Measurements from ENCODE around the gene TMEM250. TPM values are rescaled to one million over a fixed set of nuclear protein-coding genes. Genes with fewer than 3 reads are reported as not detected.

Gene TMEM250
- total RNA-seq, 2 donors from 2014 or later: 25.0 to 29.1 TPM

- peak; percentile 75 for DNase-seq (ENCODE audit: low spot score)
- intact Hi-C loops (cut with DNase I): no loop called here
Observed at GRCh38 chr9:136079211-136079915, 39.3 kb downstream of the TMEM250 start.

DNA sequence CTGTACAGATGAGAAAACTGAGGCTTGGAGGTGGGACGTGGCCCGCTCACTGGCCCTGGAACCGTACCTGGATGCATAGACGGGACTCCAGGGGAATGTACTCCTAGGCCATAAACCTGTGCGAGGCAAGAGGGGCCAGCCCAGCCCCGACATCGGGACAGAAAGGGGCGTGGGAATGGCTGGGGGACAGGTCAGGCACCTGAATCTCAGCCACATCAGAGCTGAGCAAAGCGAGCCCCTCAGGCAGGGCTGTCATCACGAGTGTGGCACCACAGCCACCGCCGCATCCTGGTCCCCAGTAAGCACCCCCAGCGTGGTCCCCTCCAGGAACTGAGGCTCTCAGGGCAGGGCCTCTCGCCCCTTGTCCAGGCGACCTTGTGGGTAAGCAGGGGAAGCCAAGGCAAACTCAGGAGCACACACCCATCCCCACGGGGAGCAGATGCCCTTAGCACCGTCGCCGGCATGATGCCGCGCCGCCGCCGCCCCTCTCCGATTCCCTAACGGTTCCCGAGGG is 40.1 kb downstream of the TMEM250 start:
- intact Hi-C loops (cut with DNase I): no loop called here
- DNase-seq (ENCODE audit: low spot score): peak; percentile 76

DNA sequence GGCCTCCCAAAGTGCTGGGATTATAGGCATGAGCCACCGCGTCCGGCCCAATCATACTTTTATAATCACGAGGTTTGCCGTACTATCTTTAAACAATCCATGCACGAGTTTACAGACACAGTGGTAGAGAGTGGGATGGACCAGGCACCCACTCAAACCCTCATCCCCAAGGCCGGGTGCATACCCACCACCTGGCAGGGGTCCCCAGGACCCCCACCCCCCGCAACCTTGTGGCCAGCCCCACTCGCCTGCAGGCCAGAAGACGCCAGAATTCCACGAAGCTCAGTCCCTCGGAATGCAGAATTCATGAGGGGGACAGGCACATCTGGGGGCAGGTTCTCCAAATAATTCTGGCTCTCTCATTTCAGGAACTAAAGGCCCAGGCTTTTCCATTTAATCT is 40.7 kb downstream of the TMEM250 start:
- DNase-seq (ENCODE audit: low spot score): peak; percentile 12
- intact Hi-C loops (cut with DNase I): no loop called here

- DNase-seq (ENCODE audit: low spot score): peak; percentile 47
- intact Hi-C loops (cut with DNase I): no loop called here
Observed at GRCh38 chr9:136077491-136077890, 41.2 kb downstream of the TMEM250 start.

DNA sequence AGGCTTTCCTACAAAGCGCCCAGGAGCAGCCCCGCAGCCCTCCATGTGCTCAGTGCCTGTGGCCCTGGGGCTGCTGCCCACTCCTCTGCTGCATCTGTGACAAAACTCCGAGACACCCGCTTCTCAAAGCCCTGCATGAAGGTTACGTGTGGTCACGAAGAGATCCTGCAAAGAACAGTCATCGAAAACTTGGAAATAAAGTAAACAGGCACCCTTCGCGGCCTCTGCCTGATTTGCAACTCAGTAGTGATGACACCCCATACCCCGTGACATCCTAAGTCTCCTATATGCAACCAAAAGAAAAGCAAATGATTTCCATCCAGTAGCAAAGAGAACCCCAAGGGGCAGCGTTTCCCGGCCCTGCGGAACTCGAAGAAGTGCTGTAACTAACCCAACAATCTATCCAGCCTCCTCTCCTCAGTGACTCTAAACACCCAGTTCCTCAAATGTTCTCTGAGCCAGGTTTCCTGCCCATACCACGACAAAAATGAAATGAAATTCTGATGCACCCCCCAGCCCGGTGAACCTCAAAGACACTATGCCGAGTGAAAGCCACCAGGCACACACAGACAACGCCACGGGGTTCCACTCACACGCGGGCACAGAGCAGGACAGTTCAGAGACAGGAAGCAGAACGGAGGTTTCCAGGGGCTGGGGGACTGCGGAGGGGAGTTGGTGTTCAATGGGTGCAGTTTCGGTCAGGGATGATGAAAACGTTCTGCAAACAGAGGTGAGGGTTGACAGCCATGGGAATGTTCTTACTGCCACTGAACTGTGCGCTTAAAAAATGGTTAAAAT is 42.6 kb downstream of the TMEM250 start:
- intact Hi-C loops (cut with DNase I): no loop called here
- DNase-seq (ENCODE audit: low spot score): peak; percentile 80

DNA sequence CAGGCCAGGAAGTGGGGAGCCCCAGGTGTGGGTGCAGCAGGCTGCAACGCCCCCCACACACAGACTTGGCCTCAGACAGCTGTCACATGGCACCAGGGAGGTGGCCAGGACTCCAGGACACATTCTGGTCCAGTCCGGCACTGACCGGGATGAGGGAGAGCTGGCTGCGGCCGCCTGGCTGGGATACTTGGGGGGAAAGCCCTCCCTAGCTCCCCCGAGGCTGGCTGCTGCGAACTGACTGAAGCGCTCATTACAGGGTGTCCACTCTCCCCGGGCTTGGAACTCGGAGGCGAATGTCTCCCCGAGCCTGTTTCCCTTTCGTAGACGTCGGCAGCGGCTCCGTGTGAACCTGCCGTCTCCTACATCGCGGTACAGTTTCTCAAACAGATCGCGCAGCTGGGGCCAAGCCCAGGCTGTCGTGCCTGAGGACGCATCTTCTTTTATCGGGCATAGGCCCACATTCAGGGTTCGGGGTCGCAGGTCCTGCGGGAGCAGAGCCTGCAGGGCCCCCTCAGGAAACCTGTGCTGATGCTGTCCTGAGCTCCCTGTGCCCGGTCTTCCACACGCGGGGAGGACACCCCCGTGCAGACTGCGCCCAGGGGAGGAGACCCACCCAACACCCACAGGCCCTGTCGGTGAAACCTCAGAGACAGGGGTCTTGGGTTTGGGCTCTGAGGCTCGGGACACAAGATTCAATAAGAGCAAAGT is 43.4 kb downstream of the TMEM250 start:
- intact Hi-C loops (cut with DNase I): no loop called here
- peak; percentile 80 for DNase-seq (ENCODE audit: low spot score)

GRCh38 chr9:136074706-136075105 is 44.0 kb downstream of the TMEM250 start:
- intact Hi-C loops (cut with DNase I): no loop called here
- peak; percentile 72 for DNase-seq (ENCODE audit: low spot score)

Other genes with a start within 250 kb of the TMEM250 start
- gene CAMSAP1, start 211.3 kb downstream of the TMEM250 start, total RNA-seq: 10 to 100 TPM; 20.8 to 24.1 TPM
- 10 to 100 TPM; 32.7 to 34.1 TPM for gene UBAC1, start 157.5 kb downstream of the TMEM250 start, total RNA-seq
- 10 to 100 TPM; 73.5 to 77.7 TPM for gene NACC2, start 23.6 kb downstream of the TMEM250 start, total RNA-seq
- not detected for gene LHX3, start 86.3 kb upstream of the TMEM250 start, total RNA-seq
- gene QSOX2, start 126.9 kb upstream of the TMEM250 start, total RNA-seq: 1 to 10 TPM; 5.8 to 6.6 TPM
- gene CCDC187, start 185.2 kb upstream of the TMEM250 start, total RNA-seq: not detected
- 10 to 100 TPM; 13.8 to 17.0 TPM for gene GPSM1, start 208.7 kb upstream of the TMEM250 start, total RNA-seq
- 10 to 100 TPM; 19.9 to 23.6 TPM for gene DNLZ, start 244.9 kb upstream of the TMEM250 start, total RNA-seq